Measurements from ENCODE around the gene ALDH3B2. TPM values are rescaled to one million over a fixed set of nuclear protein-coding genes. Genes with fewer than 3 reads are reported as not detected.

The ALDH3B2 gene
- total RNA-seq, 4 donors from 2014 or later, result 62.6 to 181 (median 120) TPM

GRCh38 chr11:67644042-67644441 lies 30.4 kb downstream of the ALDH3B2 start:
- Histone ChIP-seq H3K4me1 (peaks cover 0 to 16% (median 0%) of the 10 kb centered on the region in 3 donors), H3K27ac (no peak overlapping the region), H3K4me3 (no peak overlapping the region), H3K36me3 (no peaks in the 10 kb centered on the region), H3K9me3 (peaks cover 0 to 6% (median 0%) of the 10 kb centered on the region in 3 donors), H3K27me3 (peaks cover 0 to 66% (median 0%) of the 10 kb centered on the region in 4 donors)
- 83 to 87% methylated on average over 5 of the region's 5 CpGs for WGBS, 2 donors
- intact Hi-C loops (cut with DNase I), result no loop called here
- no peak for DNase-seq
- TF ChIP-seq POLR2A (IDR thresholded peaks at IDR 0.05) (no peak), CTCF (IDR thresholded peaks at IDR 0.05) (peak in 3 of 6 experiments; percentile 10 to 49 (median 18))

DNA sequence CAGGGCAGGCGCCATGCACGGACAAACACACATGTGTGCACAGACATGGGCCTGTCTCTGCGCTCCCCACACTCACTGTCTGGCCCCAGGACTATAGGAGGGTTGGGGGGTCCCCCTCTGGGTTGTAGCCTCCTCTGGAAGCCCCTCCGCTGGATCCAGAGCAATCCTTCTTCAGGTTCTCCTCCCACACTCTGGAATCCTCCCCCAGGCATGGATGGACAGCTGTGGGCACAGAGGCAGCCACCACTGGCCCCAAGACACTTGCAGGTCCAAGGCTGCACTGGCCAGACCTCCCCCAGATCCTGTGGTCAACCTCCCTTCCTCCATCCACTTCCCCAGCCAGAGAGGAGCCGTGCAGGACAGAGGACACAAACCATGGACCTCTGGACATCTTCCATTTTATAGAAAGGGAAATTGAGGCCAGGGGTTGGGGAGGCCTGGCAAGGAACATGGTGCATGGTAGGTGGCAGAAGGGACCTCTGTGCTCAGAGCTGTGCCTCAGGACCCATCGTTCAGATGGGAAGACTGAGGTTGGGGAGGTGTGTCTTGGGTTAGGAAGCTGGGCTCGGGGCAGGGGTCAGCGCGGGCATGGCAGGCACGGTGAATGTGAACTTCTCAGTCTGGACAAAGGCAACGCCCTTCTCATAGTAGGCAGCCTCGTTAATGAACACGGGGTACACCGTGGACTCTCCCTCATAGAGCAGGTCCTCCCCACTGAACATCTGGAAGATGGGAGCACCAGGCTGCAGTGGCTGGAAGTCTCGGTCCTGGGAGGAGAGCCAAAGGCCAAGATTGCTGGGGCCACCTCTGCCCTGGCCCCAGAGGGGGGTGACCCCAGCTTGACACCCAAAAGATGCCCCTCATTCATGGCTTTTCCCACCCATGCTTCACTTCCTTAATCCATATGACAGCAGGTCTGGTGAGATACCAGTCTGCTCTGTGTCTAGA lies 32.0 kb downstream of the ALDH3B2 start:
- no peak for DNase-seq
- H3K27me3 ChIP-seq, result peaks cover 0 to 58% (median 0%) of the 10 kb centered on the region in 4 donors
- no peak overlapping the region for H3K27ac ChIP-seq
- intact Hi-C loops (cut with DNase I), result no loop called here
- 86% methylated on average over 11 to 12 of the region's 15 CpGs for WGBS, 2 donors
- no peak overlapping the region for H3K4me3 ChIP-seq
- no peaks in the 10 kb centered on the region for H3K36me3 ChIP-seq
- H3K9me3 ChIP-seq, result peaks cover 0 to 6% (median 0%) of the 10 kb centered on the region in 3 donors
- TF ChIP-seq POLR2A (IDR thresholded peaks at IDR 0.05), result no peak
- TF ChIP-seq CTCF (IDR thresholded peaks at IDR 0.05), result no peak
- peaks cover 0 to 15% (median 0%) of the 10 kb centered on the region in 3 donors for H3K4me1 ChIP-seq

DNA sequence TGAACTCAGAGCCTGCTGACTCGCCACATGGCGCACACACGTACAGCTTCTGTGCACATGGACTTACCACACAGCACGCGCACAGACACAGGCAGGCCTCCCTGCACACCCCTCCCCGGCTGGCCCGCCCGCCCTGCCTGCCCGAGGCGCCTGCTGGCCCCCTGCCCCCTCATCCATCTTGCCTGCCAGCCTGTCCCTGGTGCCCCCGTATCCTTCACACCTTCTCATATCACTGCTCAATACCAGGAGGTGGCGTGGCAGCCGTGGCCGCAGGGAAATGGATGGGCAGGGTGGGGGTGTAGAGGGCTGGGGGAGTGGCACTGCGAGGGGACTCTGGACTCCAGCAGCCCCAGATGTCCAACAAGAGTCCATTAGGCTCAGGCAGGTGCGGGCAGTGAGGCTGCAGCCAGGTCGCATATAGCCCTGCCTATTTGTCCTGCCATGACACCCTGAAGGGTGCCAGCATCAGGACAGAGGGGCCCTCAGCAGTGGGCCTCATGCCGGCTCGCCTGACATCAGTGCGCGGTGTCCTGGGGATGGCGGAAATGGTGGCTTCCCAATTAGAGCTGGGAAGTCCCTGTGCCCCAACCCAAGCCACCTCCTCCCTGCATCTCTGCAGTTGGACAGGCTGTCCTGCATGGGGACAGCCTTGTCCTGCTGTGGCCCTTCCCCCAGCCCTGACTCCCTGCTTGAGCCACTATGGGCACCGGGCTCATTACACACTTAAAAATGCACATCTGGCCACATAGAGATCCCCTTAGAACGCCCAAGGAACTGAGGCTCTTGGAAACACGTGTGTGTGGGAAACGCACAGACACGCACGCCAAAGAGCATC lies 32.9 kb downstream of the ALDH3B2 start:
- whole genome bisulfite sequencing, 2 donors, result 72 to 93% methylated on average over 5 to 9 of the region's 28 CpGs
- intact Hi-C loops (cut with DNase I), result no loop called here
- DNase-seq, result no peak
- H3K27me3 ChIP-seq, result peaks cover 0 to 49% (median 0%) of the 10 kb centered on the region in 4 donors
- peaks cover 0 to 15% (median 0%) of the 10 kb centered on the region in 3 donors for H3K4me1 ChIP-seq
- H3K27ac ChIP-seq, result no peak overlapping the region
- peaks cover 0 to 6% (median 0%) of the 10 kb centered on the region in 3 donors for H3K9me3 ChIP-seq
- no peak overlapping the region for H3K4me3 ChIP-seq
- H3K36me3 ChIP-seq, result no peaks in the 10 kb centered on the region
- TF ChIP-seq CTCF (IDR thresholded peaks at IDR 0.05) (no peak), POLR2A (IDR thresholded peaks at IDR 0.05) (no peak)

- H3K27ac ChIP-seq, result no peak overlapping the region
- intact Hi-C loops (cut with DNase I), result no loop called here
Measured at GRCh38 chr11:67640758-67641337, 33.6 kb downstream of the ALDH3B2 start.

More at GRCh38 chr11:67640758-67641337, 33.6 kb downstream of the ALDH3B2 start:
- no peaks in the 10 kb centered on the region for H3K36me3 ChIP-seq
- H3K9me3 ChIP-seq, result peaks cover 0 to 6% (median 0%) of the 10 kb centered on the region in 3 donors
- DNase-seq, result no peak
- peaks cover 0 to 42% (median 0%) of the 10 kb centered on the region in 4 donors for H3K27me3 ChIP-seq
- 66 to 92% methylated on average over 5 to 6 of the region's 12 CpGs for WGBS, 2 donors
- peaks cover 0 to 10% (median 0%) of the 10 kb centered on the region in 3 donors for H3K4me1 ChIP-seq
- TF ChIP-seq CTCF (IDR thresholded peaks at IDR 0.05) (no peak), POLR2A (IDR thresholded peaks at IDR 0.05) (no peak)
- H3K4me3 ChIP-seq, result no peak overlapping the region
